Measurements from ENCODE around the gene GNRH2.
A peak's percentile ranks its signal among the peaks of the same experiment; 100 is the strongest.

The GNRH2 gene

DNA sequence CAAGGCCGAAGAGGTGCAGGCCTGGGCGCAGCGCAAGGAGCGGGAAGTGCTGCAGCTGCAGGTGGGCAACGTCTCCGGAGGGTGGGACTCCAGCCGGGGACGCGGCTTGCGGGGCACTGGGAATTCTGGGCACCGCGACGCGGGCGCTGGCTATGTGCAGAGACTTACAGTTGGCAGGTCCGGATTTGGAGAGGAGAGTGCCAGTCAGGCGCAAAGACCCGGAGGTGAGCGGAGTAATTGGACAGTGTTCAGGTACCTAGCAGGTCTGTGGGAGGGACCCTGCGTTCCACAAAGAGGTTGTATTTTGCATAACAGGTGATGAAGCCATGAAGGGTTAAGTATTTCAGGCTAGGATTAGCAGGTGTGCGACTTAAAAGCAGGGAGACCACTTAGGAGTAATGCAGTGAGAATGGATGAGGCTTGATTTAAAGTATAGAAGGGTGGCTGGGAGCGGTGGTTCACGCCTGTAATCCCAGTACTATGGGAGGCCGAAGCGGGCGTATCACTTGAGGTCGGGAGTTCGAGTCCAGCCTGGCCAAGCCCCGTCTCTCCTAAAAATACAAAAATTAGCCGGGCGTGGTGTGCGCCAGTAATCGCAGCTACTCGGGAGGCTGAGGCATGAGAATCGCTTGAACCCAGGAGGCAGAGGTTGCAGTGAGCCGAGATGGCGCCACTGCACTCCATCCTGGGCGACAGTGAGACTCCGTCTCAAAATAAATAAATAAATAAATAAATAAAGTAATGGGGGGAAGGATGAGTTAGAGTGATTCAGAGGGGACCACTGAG, 3.4 kb downstream of the GNRH2 start:
- no peaks in the 10 kb centered on the region for H3K9me3 ChIP-seq (ENCODE audit: control insufficient read depth, insufficient read depth, low read depth, low read length)
- ChIA-PET POLR2A (interaction anchor here (0.6 to 1.5 kb wide), 2 partner anchors 192 to 196 kb away, joined by 4 to 7 read pairs; partner anchors contain the start of gene SLC4A11), CTCF (interaction anchor here (0.7 to 0.9 kb wide), 2 partner anchors 203 to 246 kb away, joined by 3 to 4 read pairs; no protein-coding TSS in a partner anchor)
- H3K36me3 ChIP-seq (ENCODE audit: control insufficient read depth in 2 of 2, insufficient read depth in 1 of 2, low read length in 2 of 2), result peaks cover 25 to 32% of the 10 kb centered on the region in 2 experiments
- peak overlapping the region; percentile 97 for H3K27ac ChIP-seq (ENCODE audit: extremely low read depth, low read depth, low read length)
- peaks cover 12% of the 10 kb centered on the region for H3K4me1 ChIP-seq (ENCODE audit: control insufficient read depth, insufficient read depth, low read length)
- TF ChIP-seq KLF1 (tag by site-specific recombination; IDR thresholded peaks at IDR 0.05) (no peak), ZNF48 (tag by site-specific recombination; IDR thresholded peaks at IDR 0.05) (no peak), ZBTB8A (tag by site-specific recombination; IDR thresholded peaks at IDR 0.05) (peak; percentile 69), ZNF10 (tag by site-specific recombination; IDR thresholded peaks at IDR 0.05) (no peak), ZFP37 (tag by site-specific recombination; IDR thresholded peaks at IDR 0.05) (no peak), ZNF248 (tag by site-specific recombination; IDR thresholded peaks at IDR 0.05) (no peak), KLF8 (tag by site-specific recombination; IDR thresholded peaks at IDR 0.05) (no peak), ZNF501 (tag by site-specific recombination; IDR thresholded peaks at IDR 0.05) (no peak), BCL11B (tag by site-specific recombination; IDR thresholded peaks at IDR 0.05; ENCODE audit: low read depth) (no peak), SCRT1 (tag by site-specific recombination; IDR thresholded peaks at IDR 0.05; ENCODE audit: borderline replicate concordance) (peak; percentile 12; the same call in 1 of the 2 replicates), ZNF114 (tag by site-specific recombination; IDR thresholded peaks at IDR 0.05) (no peak), ZNF626 (tag by site-specific recombination; IDR thresholded peaks at IDR 0.05) (no peak), ZNF548 (tag by site-specific recombination; IDR thresholded peaks at IDR 0.05) (no peak), SP2 (tag by site-specific recombination; IDR thresholded peaks at IDR 0.05) (peak; percentile 70), ZNF433 (tag by site-specific recombination; IDR thresholded peaks at IDR 0.05; ENCODE audit: low read depth) (no peak), GLIS1 (tag by site-specific recombination; IDR thresholded peaks at IDR 0.05) (no peak)
- TF ChIP-seq, protein P1, sequence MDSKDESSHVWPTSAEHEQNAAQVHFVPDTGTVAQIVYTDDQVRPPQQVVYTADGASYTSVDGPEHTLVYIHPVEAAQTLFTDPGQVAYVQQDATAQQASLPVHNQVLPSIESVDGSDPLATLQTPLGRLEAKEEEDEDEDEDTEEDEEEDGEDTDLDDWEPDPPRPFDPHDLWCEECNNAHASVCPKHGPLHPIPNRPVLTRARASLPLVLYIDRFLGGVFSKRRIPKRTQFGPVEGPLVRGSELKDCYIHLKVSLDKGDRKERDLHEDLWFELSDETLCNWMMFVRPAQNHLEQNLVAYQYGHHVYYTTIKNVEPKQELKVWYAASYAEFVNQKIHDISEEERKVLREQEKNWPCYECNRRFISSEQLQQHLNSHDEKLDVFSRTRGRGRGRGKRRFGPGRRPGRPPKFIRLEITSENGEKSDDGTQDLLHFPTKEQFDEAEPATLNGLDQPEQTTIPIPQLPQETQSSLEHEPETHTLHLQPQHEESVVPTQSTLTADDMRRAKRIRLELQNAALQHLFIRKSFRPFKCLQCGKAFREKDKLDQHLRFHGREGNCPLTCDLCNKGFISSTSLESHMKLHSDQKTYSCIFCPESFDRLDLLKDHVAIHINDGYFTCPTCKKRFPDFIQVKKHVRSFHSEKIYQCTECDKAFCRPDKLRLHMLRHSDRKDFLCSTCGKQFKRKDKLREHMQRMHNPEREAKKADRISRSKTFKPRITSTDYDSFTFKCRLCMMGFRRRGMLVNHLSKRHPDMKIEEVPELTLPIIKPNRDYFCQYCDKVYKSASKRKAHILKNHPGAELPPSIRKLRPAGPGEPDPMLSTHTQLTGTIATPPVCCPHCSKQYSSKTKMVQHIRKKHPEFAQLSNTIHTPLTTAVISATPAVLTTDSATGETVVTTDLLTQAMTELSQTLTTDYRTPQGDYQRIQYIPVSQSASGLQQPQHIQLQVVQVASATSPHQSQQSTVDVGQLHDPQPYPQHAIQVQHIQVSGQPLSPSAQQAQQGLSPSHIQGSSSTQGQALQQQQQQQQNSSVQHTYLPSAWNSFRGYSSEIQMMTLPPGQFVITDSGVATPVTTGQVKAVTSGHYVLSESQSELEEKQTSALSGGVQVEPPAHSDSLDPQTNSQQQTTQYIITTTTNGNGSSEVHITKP (tag by site-specific recombination; IDR thresholded peaks at IDR 0.05), result no peak
- TF ChIP-seq, protein P2, sequence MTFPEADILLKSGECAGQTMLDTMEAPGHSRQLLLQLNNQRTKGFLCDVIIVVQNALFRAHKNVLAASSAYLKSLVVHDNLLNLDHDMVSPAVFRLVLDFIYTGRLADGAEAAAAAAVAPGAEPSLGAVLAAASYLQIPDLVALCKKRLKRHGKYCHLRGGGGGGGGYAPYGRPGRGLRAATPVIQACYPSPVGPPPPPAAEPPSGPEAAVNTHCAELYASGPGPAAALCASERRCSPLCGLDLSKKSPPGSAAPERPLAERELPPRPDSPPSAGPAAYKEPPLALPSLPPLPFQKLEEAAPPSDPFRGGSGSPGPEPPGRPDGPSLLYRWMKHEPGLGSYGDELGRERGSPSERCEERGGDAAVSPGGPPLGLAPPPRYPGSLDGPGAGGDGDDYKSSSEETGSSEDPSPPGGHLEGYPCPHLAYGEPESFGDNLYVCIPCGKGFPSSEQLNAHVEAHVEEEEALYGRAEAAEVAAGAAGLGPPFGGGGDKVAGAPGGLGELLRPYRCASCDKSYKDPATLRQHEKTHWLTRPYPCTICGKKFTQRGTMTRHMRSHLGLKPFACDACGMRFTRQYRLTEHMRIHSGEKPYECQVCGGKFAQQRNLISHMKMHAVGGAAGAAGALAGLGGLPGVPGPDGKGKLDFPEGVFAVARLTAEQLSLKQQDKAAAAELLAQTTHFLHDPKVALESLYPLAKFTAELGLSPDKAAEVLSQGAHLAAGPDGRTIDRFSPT (tag by site-specific recombination; IDR thresholded peaks at IDR 0.05), result 0 out of 2 replicates have a peak, but pooled peaks have one; percentile 22
- TF ChIP-seq, protein P3, sequence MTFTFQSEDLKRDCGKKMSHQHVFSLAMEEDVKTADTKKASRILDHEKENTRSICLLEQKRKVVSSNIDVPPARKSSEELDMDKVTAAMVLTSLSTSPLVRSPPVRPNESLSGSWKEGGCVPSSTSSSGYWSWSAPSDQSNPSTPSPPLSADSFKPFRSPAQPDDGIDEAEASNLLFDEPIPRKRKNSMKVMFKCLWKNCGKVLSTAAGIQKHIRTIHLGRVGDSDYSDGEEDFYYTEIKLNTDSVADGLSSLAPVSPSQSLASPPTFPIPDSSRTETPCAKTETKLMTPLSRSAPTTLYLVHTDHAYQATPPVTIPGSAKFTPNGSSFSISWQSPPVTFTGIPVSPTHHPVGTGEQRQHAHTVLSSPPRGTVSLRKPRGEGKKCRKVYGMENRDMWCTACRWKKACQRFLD (tag by site-specific recombination; IDR thresholded peaks at IDR 0.05), result no peak
- H3K4me3 ChIP-seq (ENCODE audit: low read depth, low read length), result peak overlapping the region; percentile 83

Data from HEK293 (cell line).